ENCODE results near the gene MVB12B.

MVB12B gene

DNA sequence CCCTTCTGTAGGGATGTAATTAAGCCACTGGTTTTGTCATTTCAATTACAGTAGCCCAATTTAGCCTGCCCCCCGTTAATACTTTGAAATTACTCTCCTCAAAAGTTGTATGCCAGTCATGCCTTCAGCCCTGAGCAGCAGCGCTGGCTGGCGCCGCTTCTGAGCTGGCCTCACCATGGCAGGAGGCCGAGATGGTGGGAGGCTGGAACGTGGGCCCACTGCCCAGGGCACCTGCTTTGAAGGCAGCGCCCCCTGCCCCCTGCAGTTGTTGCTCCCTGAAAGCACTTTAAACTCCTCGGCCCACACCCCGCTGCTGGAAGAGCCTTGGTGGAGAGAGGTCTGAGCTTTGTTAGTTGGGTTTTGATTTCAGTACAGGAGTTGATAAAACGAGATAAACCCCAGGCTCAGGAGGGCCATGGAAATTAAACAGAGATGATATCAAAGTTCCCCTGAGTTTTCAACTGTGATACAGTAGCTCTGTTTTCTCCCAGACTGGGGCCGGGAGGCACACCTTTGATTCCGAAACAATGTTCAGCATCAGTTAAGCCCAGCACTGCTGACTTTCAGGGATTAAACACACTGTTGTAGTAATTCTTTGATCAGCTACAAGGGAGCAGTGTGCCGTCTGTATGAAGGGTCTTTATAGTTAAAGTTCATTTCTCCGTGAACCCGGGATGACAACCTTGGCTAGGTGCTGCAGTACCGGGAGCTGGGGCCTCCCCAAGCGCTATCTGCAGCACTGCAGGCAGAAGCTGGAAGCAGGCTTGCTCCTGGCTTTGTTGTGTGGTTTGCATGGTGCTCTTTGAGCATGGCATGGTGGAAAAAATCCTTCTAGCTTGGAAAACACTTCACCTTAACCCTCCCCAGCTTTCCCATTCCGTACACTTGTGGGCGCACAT is 9.5 kb downstream of the MVB12B start:
- TF ChIP-seq, protein P1, sequence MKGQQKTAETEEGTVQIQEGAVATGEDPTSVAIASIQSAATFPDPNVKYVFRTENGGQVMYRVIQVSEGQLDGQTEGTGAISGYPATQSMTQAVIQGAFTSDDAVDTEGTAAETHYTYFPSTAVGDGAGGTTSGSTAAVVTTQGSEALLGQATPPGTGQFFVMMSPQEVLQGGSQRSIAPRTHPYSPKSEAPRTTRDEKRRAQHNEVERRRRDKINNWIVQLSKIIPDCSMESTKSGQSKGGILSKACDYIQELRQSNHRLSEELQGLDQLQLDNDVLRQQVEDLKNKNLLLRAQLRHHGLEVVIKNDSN (IDR thresholded peaks at IDR 0.05) = no peak

DNA sequence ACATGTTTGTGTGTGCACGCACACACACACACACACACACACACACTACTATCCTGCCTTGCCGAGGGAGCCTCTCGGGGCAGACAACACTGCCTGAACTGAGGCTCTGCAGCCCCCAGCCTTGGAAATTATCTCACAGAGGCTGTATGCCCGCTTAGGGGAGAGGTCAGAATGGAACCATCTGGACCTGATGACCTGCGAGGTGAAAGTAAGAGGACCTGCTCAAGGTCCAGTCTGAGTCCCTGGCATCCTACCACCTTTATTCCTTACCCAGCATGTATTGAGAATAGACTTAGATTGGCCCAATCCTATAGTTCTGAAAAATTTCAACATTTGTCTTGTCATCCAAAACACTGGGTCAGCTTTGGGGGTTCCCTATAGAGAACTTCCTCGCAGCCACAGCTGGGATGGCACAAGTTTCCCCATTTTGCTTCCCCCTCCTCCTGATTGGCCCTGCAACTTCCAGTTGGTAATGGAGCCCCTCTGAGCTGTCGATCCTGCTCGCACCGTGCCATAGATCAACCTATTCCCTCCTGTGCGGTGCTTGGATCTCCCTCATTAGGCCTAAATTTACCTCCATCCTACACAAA is 10.2 kb downstream of the MVB12B start:
- TF ChIP-seq RAD21 (IDR thresholded peaks at IDR 0.05; ENCODE audit: low read depth) (no peak), ZBTB7A (IDR thresholded peaks at IDR 0.05; ENCODE audit: low read depth) (no peak), TEAD4 (IDR thresholded peaks at IDR 0.05) (no peak), NFIC (IDR thresholded peaks at IDR 0.05) (no peak), CEBPB (IDR thresholded peaks at IDR 0.05) (no peak), CREB1 (IDR thresholded peaks at IDR 0.05; ENCODE audit: low read depth) (no peak), EGR1 (IDR thresholded peaks at IDR 0.05) (no peak), FOXM1 (IDR thresholded peaks at IDR 0.05; ENCODE audit: borderline replicate concordance, low read depth) (no peak), TAF1 (IDR thresholded peaks at IDR 0.05; ENCODE audit: low read depth) (no peak), EP300 (IDR thresholded peaks at IDR 0.05; ENCODE audit: borderline replicate concordance) (no peak), TCF12 (IDR thresholded peaks at IDR 0.05; ENCODE audit: low read depth) (no peak), YY1 (IDR thresholded peaks at IDR 0.05; ENCODE audit: low read depth) (no peak)
- TF ChIP-seq, protein P2, sequence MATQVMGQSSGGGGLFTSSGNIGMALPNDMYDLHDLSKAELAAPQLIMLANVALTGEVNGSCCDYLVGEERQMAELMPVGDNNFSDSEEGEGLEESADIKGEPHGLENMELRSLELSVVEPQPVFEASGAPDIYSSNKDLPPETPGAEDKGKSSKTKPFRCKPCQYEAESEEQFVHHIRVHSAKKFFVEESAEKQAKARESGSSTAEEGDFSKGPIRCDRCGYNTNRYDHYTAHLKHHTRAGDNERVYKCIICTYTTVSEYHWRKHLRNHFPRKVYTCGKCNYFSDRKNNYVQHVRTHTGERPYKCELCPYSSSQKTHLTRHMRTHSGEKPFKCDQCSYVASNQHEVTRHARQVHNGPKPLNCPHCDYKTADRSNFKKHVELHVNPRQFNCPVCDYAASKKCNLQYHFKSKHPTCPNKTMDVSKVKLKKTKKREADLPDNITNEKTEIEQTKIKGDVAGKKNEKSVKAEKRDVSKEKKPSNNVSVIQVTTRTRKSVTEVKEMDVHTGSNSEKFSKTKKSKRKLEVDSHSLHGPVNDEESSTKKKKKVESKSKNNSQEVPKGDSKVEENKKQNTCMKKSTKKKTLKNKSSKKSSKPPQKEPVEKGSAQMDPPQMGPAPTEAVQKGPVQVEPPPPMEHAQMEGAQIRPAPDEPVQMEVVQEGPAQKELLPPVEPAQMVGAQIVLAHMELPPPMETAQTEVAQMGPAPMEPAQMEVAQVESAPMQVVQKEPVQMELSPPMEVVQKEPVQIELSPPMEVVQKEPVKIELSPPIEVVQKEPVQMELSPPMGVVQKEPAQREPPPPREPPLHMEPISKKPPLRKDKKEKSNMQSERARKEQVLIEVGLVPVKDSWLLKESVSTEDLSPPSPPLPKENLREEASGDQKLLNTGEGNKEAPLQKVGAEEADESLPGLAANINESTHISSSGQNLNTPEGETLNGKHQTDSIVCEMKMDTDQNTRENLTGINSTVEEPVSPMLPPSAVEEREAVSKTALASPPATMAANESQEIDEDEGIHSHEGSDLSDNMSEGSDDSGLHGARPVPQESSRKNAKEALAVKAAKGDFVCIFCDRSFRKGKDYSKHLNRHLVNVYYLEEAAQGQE (IDR thresholded peaks at IDR 0.05; ENCODE audit: low read depth) = no peak
- TF ChIP-seq, protein P3, sequence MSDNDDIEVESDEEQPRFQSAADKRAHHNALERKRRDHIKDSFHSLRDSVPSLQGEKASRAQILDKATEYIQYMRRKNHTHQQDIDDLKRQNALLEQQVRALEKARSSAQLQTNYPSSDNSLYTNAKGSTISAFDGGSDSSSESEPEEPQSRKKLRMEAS (IDR thresholded peaks at IDR 0.05) = no peak
- TF ChIP-seq, protein P1 (IDR thresholded peaks at IDR 0.05) = no peak

DNA sequence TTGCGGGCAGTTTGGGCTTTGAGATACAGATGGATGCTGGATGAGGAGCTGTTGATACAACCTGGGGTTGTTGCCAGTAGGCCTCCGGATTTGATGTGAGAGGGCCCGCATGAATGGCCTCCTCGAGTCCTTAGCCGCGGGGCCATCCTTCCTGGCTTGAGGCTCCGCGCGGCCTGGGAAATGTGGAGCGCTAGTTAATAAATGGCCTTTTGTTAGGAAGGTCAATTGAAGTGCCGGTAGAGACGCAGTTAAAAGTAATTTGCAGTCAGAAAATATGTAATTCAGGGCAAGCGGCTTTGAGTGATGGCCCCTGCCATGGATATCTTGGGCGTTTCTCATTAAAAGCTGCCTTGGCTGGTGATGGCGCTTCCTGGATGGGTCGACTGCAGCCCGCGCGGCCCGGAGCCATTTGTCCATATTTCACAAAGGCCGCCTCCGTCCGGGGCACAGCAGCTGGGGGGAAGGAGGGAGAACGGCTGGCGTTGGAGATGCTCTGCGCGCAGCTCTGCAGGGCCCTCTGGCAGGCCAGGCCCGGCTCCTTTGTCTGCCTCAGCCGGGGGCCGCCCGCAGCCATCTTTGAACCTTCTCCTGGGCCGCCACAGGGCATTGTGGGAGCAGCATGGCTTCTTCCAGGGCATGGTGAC is 11.2 kb downstream of the MVB12B start:
- TF ChIP-seq RAD21 (IDR thresholded peaks at IDR 0.05; ENCODE audit: low read depth) (no peak), FOXM1 (IDR thresholded peaks at IDR 0.05; ENCODE audit: borderline replicate concordance, low read depth) (no peak), CEBPB (IDR thresholded peaks at IDR 0.05) (no peak), TEAD4 (IDR thresholded peaks at IDR 0.05) (no peak), EP300 (IDR thresholded peaks at IDR 0.05; ENCODE audit: borderline replicate concordance) (no peak), NFIC (IDR thresholded peaks at IDR 0.05) (no peak), CREB1 (IDR thresholded peaks at IDR 0.05; ENCODE audit: low read depth) (no peak), TAF1 (IDR thresholded peaks at IDR 0.05; ENCODE audit: low read depth) (no peak), YY1 (IDR thresholded peaks at IDR 0.05; ENCODE audit: low read depth) (no peak), ZBTB7A (IDR thresholded peaks at IDR 0.05; ENCODE audit: low read depth) (no peak), TCF12 (IDR thresholded peaks at IDR 0.05; ENCODE audit: low read depth) (no peak)
- TF ChIP-seq, protein P2 (IDR thresholded peaks at IDR 0.05; ENCODE audit: low read depth) = no peak
- TF ChIP-seq, protein P3 (IDR thresholded peaks at IDR 0.05) = no peak

DNA sequence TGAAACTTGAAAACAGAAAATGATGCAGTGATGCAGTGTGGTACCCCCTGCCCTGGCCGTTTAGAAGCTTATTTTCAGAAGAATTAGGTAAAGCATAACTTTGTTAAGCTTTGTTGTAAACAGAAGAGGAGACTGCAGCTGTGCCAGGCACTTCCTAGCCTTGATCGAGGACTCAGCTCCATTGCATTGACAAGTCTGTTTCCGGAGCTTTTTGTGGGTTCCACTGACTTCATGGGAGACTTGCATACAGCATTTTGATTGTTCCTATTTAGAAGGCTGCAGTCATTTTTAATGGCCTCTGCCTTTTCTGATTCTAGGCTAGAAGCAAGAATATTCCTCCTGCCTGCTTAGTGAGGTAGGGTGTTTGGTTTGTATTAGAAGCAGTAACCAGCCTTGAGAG is 12.3 kb downstream of the MVB12B start:
- no peak for TF ChIP-seq ZBTB7A (IDR thresholded peaks at IDR 0.05; ENCODE audit: low read depth)
- no peak for TF ChIP-seq YY1 (IDR thresholded peaks at IDR 0.05; ENCODE audit: low read depth)
- TF ChIP-seq TAF1 (IDR thresholded peaks at IDR 0.05; ENCODE audit: low read depth) = no peak
- TF ChIP-seq FOXM1 (IDR thresholded peaks at IDR 0.05; ENCODE audit: borderline replicate concordance, low read depth) = no peak
- TF ChIP-seq, protein P1 (IDR thresholded peaks at IDR 0.05) = no peak
- TF ChIP-seq, protein P3 (IDR thresholded peaks at IDR 0.05) = no peak
- TF ChIP-seq EGR1 (IDR thresholded peaks at IDR 0.05) = no peak
- TF ChIP-seq CREB1 (IDR thresholded peaks at IDR 0.05; ENCODE audit: low read depth) = no peak
- TF ChIP-seq, protein P2 (IDR thresholded peaks at IDR 0.05; ENCODE audit: low read depth) = no peak
- TF ChIP-seq TCF12 (IDR thresholded peaks at IDR 0.05; ENCODE audit: low read depth) = no peak
- TF ChIP-seq RAD21 (IDR thresholded peaks at IDR 0.05; ENCODE audit: low read depth) = no peak
- TF ChIP-seq NFIC (IDR thresholded peaks at IDR 0.05) = no peak
- TF ChIP-seq TEAD4 (IDR thresholded peaks at IDR 0.05) = no peak
- TF ChIP-seq CEBPB (IDR thresholded peaks at IDR 0.05) = no peak
- TF ChIP-seq EP300 (IDR thresholded peaks at IDR 0.05; ENCODE audit: borderline replicate concordance) = no peak

All from Ishikawa (cell line).